Stimulated activated CD4-positive, alpha-beta T cell treated with anti-CD3 and anti-CD28 coated beads, Interleukin-12 subunit alpha, Interleukin-12 subunit beta, amount 100 ng/mL, for 48 hours (primary cell): ENCODE data around the gene ANKRD36B.
"Not testable (repeated sequence)": the region's sequence is repeated elsewhere in the genome, so short reads cannot be mapped to it uniquely, and the experiment has no call there.

Experiments used
- DNase-seq, 3 donors: peaks; one replicate each; pipeline ENCODE4 v3.0.0-alpha.2; 2020; ENCODE audit warnings: low read depth in 2 of 3, low spot score in 1 of 3

Gene ANKRD36B

GRCh38 chr2:97550498-97550897 lies 39.2 kb downstream of the ANKRD36B start:
- not testable (repeated sequence) for DNase-seq

- not testable (repeated sequence) for DNase-seq
Observed at GRCh38 chr2:97549058-97549457, 40.6 kb downstream of the ANKRD36B start.

GRCh38 chr2:97548536-97548935 lies 41.1 kb downstream of the ANKRD36B start:
- DNase-seq = not testable (repeated sequence)

GRCh38 chr2:97546711-97547110 lies 43.0 kb downstream of the ANKRD36B start:
- no peak for DNase-seq

- DNase-seq = not testable (repeated sequence)
Observed at GRCh38 chr2:97544911-97545310, 44.8 kb downstream of the ANKRD36B start.

- not testable (repeated sequence) for DNase-seq
Observed at GRCh38 chr2:97525904-97526303, 63.8 kb downstream of the ANKRD36B start.

GRCh38 chr2:97523816-97524215 lies 65.9 kb downstream of the ANKRD36B start:
- not testable (repeated sequence) for DNase-seq

GRCh38 chr2:97522916-97523555 lies 66.6 kb downstream of the ANKRD36B start:
- DNase-seq = not testable (repeated sequence)

- DNase-seq = not testable (repeated sequence)
Observed at GRCh38 chr2:97495651-97496050, 94.0 kb downstream of the ANKRD36B start.

GRCh38 chr2:97490141-97490540 lies 99.5 kb downstream of the ANKRD36B start:
- not testable (repeated sequence) for DNase-seq
